Liver (tissue), 9 donors: ENCODE results near the gene CLEC16A. TPM values are rescaled to one million over a fixed set of nuclear protein-coding genes. Genes with fewer than 3 reads are reported as not detected.

ENCODE experiments used
- DNase-seq: peaks from one replicate; pipeline ENCODE4 v3.0.0-alpha.2; 2017; ENCODE audit warnings: low spot score
- H3K27ac ChIP-seq, 2 donors: one replicate each; pipeline ENCODE4 v1.7.0; 2013; ENCODE audit warnings: inconsistent platforms in 2 of 2, low read length in 2 of 2, control low read depth in 1 of 2, low read depth in 1 of 2, mild to moderate bottlenecking in 1 of 2
- H3K27me3 ChIP-seq, 4 donors: one replicate each; pipeline versions ENCODE4 v1.6.1 to v1.7.0; 2013; ENCODE audit warnings: low read length in 3 of 4, inconsistent platforms in 1 of 4, mild to moderate bottlenecking in 1 of 4, moderate library complexity in 1 of 4; ENCODE audit not compliant: control insufficient read depth in 4 of 4, insufficient read depth in 4 of 4
- H3K36me3 ChIP-seq, 4 donors: one replicate each; pipeline versions ENCODE4 v1.6.1 to v1.7.0; 2013; ENCODE audit warnings: low read length in 3 of 4, mild to moderate bottlenecking in 3 of 4, low read depth in 1 of 4, moderate library complexity in 1 of 4; ENCODE audit not compliant: control insufficient read depth in 4 of 4, insufficient read depth in 3 of 4
- H3K4me1 ChIP-seq, 4 donors: one replicate each; pipeline versions ENCODE4 v1.6.1 to v1.7.0; 2013; ENCODE audit warnings: low read length in 3 of 4, mild to moderate bottlenecking in 3 of 4, moderate library complexity in 1 of 4; ENCODE audit not compliant: control insufficient read depth in 4 of 4, insufficient read depth in 4 of 4
- H3K4me3 ChIP-seq, 3 donors: one replicate each; pipeline versions ENCODE4 v1.6.1 to v1.7.0; 2013; ENCODE audit warnings: low read length in 3 of 3, control low read depth in 1 of 3, low read depth in 1 of 3, mild to moderate bottlenecking in 1 of 3
- H3K9ac ChIP-seq, 2 donors: one replicate each; pipeline ENCODE4 v1.7.0; 2013; ENCODE audit warnings: low read length in 2 of 2, mild to moderate bottlenecking in 2 of 2, moderate library complexity in 2 of 2, control low read depth in 1 of 2, low read depth in 1 of 2
- H3K9me3 ChIP-seq, 4 donors: one replicate each; pipeline versions ENCODE4 v1.6.1 to v1.7.0; 2013; ENCODE audit warnings: low read length in 3 of 4; ENCODE audit not compliant: control insufficient read depth in 4 of 4
- CTCF ChIP-seq: fragments of 150-350 bp; IDR thresholded peaks from 2 replicates; pipeline ENCODE4 v1.5.1; 2017; ENCODE audit warnings: improper control_type of control experiment, low read depth, low read length; ENCODE audit not compliant: missing input control
- EGR1 ChIP-seq, 2 donors: IDR thresholded peaks; 2 replicates each; pipeline ENCODE4 v1.6.1; 2016 to 2018; ENCODE audit warnings: antibody characterized with exemption in 2 of 2, low read depth in 2 of 2
- FOXA1 ChIP-seq: IDR thresholded peaks from 2 replicates; pipeline ENCODE4 v1.6.1; 2016; ENCODE audit warnings: antibody characterized with exemption
- FOXA2 ChIP-seq: IDR thresholded peaks from 2 replicates; pipeline ENCODE4 v1.6.1; 2016; ENCODE audit warnings: antibody characterized with exemption
- HNF4A ChIP-seq, 2 donors: conservative IDR thresholded peaks; 2 replicates each; pipeline ENCODE4 v1.6.1; 2016; ENCODE audit warnings: antibody characterized with exemption in 2 of 2, mild to moderate bottlenecking in 2 of 2
- HNF4G ChIP-seq: IDR thresholded peaks from 2 replicates; pipeline ENCODE4 v1.6.1; 2016; ENCODE audit warnings: antibody characterized with exemption
- JUND ChIP-seq, 2 donors: IDR thresholded peaks; 2 replicates each; pipeline ENCODE4 v1.6.1; 2016; ENCODE audit warnings: antibody characterized with exemption in 2 of 2
- NR2F2 ChIP-seq: IDR thresholded peaks from 2 replicates; pipeline ENCODE4 v1.6.1; 2016; ENCODE audit warnings: antibody characterized with exemption
- RXRA ChIP-seq, 2 donors: IDR thresholded peaks; 2 replicates each; pipeline ENCODE4 v1.6.1; 2017 to 2018; ENCODE audit warnings: antibody characterized with exemption in 2 of 2, mild to moderate bottlenecking in 1 of 2
- SP1 ChIP-seq: IDR thresholded peaks from 2 replicates; pipeline ENCODE4 v1.6.1; 2018; ENCODE audit warnings: antibody characterized with exemption, mild to moderate bottlenecking
- TAF1 ChIP-seq: conservative IDR thresholded peaks from 2 replicates; pipeline ENCODE4 v1.6.1; 2016; ENCODE audit warnings: antibody characterized with exemption, mild to moderate bottlenecking
- WGBS: extraction: QIAGEN DNeasy Blood & Tissue Kit; methylation state at CpG from one replicate; pipeline ENCODE4 v1.1.7; 2013; 5-methylcytosine and 5-hydroxymethylcytosine counted together
- polyA plus RNA-seq, 2 donors: library from polyadenylated mRNA; stranded (reverse) in 1 of 2; unstranded in 1 of 2; fragments of 200-250 nt in 1 of 2; fragments of >200 nt in 1 of 2; fragmentation: Nextera tagmentation in 1 of 2; extraction: Ambion mirVana in 1 of 2; gene quantifications; one replicate each; pipeline versions ENCODE4 v1.2.1 to v1.2.3, GENCODE V29; 2013 to 2015
- total RNA-seq, 2 donors: library from RNA; depleted of rRNA; stranded (reverse); fragments of >200 nt; gene quantifications; one replicate each; pipeline ENCODE4 v1.2.3, GENCODE V29; 2014
- TF ChIP-seq, protein P1 (sequence below): IDR thresholded peaks from 2 replicates; pipeline ENCODE4 v1.6.1; 2016; ENCODE audit warnings: antibody characterized with exemption
- TF ChIP-seq, protein P2 (sequence below): IDR thresholded peaks from 2 replicates; pipeline ENCODE4 v1.6.1; 2016; ENCODE audit warnings: antibody characterized with exemption, mild to moderate bottlenecking
- TF ChIP-seq, protein P3 (sequence below): IDR thresholded peaks from 2 replicates; pipeline ENCODE4 v1.6.1; 2016; ENCODE audit warnings: antibody characterized with exemption
- donor health status: healthy.
- donor health status: healthy.
- donor health status: healthy.
- donor health status: healthy.
- donor health status: healthy.

Gene CLEC16A
- total and polyA plus RNA-seq, 4 donors = 9.7 to 23.0 (median 17.4) TPM

DNA sequence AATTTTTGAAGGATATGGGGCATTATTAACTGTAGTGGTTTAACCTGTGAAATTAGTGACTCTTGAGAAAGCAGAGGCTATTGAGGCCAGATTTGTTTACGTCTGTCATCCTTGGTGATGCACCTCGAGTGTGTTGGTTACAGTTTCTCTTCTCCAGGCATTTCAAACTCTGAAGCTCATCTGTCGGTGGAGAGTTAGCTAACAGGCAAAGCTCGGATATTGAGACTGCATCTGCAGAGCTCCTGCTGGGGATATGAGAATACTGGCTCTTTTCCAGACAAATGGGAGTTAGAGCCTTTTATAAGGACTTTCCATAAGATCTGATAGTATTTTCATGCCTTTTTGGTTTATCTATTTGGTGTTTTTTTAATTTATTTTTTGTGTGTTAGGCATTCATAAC lies 6.7 kb downstream of the CLEC16A start (continued):
- no peak for TF ChIP-seq TAF1
- TF ChIP-seq CTCF = no peak
- no peak for TF ChIP-seq HNF4G
- TF ChIP-seq RXRA (IDR thresholded peaks at IDR 0.05) = no peak

GRCh38 chr16:10954903-10955302 lies 10.5 kb downstream of the CLEC16A start:
- peaks cover 0 to 3% (median 1%) of the 10 kb centered on the region in 4 donors for H3K36me3 ChIP-seq
- 46% methylated on average over 7 of the region's 7 CpGs for WGBS
- no peak overlapping the region for H3K27ac ChIP-seq
- H3K4me1 ChIP-seq = peaks cover 1 to 31% (median 23%) of the 10 kb centered on the region in 4 donors
- H3K27me3 ChIP-seq = no peaks in the 10 kb centered on the region
- TF ChIP-seq, protein P1, sequence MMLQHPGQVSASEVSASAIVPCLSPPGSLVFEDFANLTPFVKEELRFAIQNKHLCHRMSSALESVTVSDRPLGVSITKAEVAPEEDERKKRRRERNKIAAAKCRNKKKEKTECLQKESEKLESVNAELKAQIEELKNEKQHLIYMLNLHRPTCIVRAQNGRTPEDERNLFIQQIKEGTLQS = no peak
- TF ChIP-seq FOXA1 (no peak), TAF1 (no peak), EGR1 (IDR thresholded peaks at IDR 0.05; ENCODE audit: low read depth in 2 of 2) (no peak), JUND (IDR thresholded peaks at IDR 0.05) (no peak), HNF4A (conservative IDR thresholded peaks at IDR 0.05) (no peak), NR2F2 (no peak), CTCF (no peak), SP1 (no peak), FOXA2 (no peak), HNF4G (no peak)
- TF ChIP-seq, protein P2, sequence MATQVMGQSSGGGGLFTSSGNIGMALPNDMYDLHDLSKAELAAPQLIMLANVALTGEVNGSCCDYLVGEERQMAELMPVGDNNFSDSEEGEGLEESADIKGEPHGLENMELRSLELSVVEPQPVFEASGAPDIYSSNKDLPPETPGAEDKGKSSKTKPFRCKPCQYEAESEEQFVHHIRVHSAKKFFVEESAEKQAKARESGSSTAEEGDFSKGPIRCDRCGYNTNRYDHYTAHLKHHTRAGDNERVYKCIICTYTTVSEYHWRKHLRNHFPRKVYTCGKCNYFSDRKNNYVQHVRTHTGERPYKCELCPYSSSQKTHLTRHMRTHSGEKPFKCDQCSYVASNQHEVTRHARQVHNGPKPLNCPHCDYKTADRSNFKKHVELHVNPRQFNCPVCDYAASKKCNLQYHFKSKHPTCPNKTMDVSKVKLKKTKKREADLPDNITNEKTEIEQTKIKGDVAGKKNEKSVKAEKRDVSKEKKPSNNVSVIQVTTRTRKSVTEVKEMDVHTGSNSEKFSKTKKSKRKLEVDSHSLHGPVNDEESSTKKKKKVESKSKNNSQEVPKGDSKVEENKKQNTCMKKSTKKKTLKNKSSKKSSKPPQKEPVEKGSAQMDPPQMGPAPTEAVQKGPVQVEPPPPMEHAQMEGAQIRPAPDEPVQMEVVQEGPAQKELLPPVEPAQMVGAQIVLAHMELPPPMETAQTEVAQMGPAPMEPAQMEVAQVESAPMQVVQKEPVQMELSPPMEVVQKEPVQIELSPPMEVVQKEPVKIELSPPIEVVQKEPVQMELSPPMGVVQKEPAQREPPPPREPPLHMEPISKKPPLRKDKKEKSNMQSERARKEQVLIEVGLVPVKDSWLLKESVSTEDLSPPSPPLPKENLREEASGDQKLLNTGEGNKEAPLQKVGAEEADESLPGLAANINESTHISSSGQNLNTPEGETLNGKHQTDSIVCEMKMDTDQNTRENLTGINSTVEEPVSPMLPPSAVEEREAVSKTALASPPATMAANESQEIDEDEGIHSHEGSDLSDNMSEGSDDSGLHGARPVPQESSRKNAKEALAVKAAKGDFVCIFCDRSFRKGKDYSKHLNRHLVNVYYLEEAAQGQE = no peak
- TF ChIP-seq, protein P3, sequence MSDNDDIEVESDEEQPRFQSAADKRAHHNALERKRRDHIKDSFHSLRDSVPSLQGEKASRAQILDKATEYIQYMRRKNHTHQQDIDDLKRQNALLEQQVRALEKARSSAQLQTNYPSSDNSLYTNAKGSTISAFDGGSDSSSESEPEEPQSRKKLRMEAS = no peak
- H3K9me3 ChIP-seq = no peaks in the 10 kb centered on the region
- H3K4me3 ChIP-seq = no peak overlapping the region
- H3K9ac ChIP-seq = no peak overlapping the region
- no peak for DNase-seq
